GM10248 (cell line): ENCODE data around the gene SOX18.

ENCODE experiments used
- CTCF ChIA-PET: fragments of 300-600 bp; sonication (Branson Sonifier 250); formaldehyde crosslinking; extraction: SDS; loops from one replicate; lab custom pipeline; 2021; ENCODE audit warnings: antibody characterized with exemption; lab: Yijun Ruan, JAX
- POLR2A ChIA-PET: fragments of 350-650 bp; sonication (Branson Sonifier 250); formaldehyde crosslinking; extraction: SDS; loops from one replicate; lab custom pipeline; 2020; ENCODE audit warnings: antibody characterized with exemption; lab: Yijun Ruan, JAX
- DNase-seq: peaks from one replicate; pipeline ENCODE4 v3.0.0; 2012; ENCODE audit errors: extremely low spot score
- CTCF ChIP-seq: IDR thresholded peaks from 2 replicates; pipeline ENCODE4 v1.5.1; 2012; ENCODE audit warnings: mild to moderate bottlenecking, low read depth; ENCODE audit errors: extremely low read depth, missing control alignments, control extremely low read depth

The SOX18 gene

GRCh38 chr20:64000906-64001305 is 48.5 kb downstream of the SOX18 start:
- CTCF ChIA-PET = interaction anchor here (1.0 to 3.8 kb wide), 5 partner anchors 9 to 39 kb away, joined by 3 to 17 read pairs (median 5); partner anchors contain the start of genes PRPF6 and SAMD10
- TF ChIP-seq CTCF = no peak
- no peak for DNase-seq
- POLR2A ChIA-PET = interaction anchor here (1.6 kb wide), 1 partner anchor 15 kb away, joined by 5 read pairs; no protein-coding TSS in a partner anchor
